DMS 273 treated with DMSO at 0.1 percent for 48 hours (cell line): ENCODE measurements around the gene NKIRAS2.
"Not testable (repeated sequence)": the region's sequence is repeated elsewhere in the genome, so short reads cannot be mapped to it uniquely, and the experiment has no call there.

Source experiments
- DNase-seq: peaks from one replicate; lab custom pipeline; 2025; lab: John Stamatoyannopoulos, UW

Gene NKIRAS2

GRCh38 chr17:41998497-41998896, 21.4 kb upstream of the NKIRAS2 start:
- no peak for DNase-seq

DNA sequence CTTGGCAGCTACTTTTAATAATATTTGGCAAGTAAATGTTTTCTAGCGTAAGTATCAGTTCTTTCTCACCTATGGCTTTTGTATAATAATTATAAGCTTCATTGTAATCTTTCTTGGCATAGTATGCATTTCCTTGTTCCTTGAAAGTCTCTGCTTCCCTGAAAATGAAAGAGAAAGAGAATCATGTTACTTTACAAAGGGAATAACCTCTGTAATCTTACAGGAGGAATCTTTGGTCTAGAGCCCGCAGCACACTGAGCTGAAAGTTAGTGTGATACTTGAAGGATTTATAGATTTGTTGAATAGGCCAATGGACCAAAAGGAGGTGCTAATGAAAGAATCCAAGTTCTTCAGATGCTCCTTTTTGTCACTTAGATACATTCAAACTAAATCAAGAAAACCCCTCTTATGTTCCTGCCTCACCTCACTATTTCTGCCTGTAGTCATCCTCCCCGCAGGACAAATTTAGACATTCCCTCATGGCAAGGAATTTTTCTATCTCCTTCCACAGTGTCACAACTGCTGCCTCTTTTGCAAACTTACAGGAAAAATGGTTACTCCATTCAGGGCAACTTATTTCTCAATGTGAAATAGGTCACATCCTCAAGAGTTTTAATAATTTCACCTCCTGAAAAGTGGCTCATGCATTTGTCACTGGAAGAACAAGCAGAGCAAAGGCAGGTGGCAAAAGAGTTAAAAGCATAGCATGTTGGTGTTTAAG, 19.3 kb upstream of the NKIRAS2 start:
- no peak for DNase-seq

DNA sequence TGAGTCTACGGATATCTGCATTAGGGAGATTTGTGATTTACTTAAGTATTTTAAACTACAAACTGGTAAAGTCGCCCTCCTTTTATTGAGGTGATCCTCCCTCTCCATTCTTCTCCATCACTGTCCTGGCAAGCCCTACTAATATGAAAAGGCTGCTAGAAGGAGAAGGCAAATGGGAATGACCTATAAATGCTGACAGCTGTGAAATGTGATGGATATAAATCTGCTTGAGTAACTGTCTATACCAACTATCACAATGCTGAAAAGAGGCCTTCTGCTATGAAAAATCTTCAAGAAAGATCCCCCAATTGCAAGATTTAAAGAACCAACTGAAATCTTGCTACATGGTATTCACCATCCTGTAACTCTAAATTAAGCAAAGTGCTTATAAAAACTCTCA, 18.2 kb upstream of the NKIRAS2 start:
- DNase-seq = no peak

DNA sequence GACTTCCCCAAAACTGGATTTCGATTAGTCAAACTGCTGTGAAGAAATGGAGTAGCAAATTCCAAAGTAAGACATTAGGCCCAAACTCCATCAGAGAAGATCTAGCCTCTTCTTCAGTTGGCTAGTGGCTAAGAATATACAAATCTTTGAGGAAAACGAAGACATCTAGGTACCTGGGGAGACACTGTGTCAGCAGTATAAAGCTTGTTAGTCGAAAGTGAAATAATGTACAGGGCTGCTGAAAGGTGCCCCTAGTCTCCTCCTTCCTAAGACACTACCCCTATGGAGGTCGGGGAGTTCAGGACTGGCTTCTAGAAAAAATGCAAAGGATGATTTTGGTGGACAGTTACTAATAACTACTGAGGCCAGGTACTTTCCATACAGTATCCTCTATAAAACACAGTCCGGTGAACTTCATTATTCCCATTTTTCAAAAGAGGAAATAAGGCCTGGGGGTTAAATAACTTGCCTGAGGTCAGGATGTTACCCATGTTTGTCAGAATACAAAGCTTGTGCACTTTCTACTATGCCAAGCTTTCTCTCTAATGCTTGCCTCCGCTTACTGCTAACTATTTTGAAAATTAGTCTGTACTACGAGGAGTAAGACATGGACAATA, 17.6 kb upstream of the NKIRAS2 start:
- DNase-seq = no peak

GRCh38 chr17:42002792-42003301, 17.0 kb upstream of the NKIRAS2 start:
- no peak for DNase-seq

DNA sequence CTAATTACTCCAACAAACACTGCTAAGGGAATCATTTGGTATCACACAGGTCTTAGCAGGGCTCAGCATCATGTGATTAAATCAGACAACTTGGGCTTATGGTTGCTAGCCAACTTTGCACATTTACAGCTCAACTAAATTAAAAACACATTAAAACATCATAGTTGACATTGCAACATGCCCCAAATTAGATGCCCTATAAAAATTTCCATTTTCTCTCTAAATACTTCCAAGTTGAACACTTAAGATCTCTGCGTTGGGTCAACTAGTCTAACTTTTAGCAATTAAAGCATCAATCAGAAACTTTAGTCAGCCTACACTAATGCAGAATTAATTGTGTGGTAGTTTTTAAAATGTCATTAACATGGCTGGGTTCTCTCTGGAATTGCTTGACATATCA, 14.7 kb upstream of the NKIRAS2 start:
- no peak for DNase-seq

DNA sequence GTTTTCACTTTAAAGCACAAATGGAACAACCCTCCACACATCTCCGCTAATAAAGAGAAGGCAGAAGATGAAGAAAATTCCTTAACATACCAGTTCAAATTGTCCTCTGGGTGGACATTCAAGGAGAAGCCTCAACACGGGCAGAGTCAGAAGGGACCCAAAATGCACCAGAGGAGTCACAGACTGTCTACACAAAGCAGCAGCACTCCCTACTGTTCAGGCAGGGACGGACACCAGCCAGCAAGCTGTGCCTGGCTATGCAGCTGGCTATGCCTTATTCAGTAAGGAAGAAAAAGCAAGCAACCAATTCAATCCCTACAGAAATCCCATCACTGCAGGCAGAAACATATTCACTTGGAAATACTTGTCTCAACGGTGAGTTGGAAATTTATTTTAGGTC, 10.7 kb upstream of the NKIRAS2 start:
- DNase-seq = no peak

DNA sequence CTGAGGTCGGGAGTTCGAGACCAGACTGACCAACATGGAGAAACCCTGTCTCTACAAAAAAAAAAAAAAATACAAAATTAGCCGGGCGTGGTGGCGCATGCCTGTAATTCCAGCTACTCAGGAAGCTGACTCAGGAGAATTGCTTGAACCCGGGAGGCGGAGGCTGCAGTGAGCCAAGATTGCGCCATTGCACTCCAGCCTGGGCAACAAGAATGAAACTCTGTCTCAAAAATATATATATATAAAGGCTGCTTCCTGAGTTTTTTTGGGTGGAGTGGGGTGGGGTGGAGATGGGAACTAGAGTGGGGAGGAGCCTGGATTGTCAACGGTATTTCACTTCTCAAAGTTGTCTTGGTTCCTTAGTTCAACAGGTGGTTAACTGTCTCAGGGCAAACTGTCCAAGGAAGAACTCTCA, 9.6 kb upstream of the NKIRAS2 start:
- DNase-seq = not testable (repeated sequence)

DNA sequence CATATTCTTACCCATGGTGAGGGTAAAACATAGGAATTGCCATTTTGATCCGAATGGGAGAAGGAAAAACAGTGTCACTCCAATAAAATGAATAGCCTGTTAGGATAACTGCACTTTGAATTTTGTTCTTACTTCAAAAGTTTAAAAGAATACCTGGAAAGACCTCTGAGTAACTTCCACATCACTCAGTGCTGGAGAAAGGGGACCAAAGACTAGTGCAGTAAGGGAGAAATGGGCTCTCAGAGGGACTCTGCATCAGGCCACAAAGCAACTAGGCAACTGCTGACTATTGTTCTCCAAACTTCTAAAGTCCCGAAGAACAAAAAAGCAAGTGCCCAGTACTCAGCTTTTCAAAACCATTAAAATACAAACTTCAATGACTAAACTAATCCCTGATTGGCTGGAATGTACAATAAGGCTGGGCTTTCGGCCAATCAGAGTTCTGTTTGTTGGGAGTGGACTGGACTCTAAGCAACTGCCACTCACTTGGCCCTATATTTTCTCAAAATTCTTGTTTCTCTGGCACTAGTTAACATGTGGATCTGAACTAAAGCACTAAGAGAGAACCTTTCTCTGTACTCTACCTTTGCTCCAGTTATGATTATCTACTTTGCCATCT, 8.9 kb upstream of the NKIRAS2 start:
- DNase-seq = no peak

DNA sequence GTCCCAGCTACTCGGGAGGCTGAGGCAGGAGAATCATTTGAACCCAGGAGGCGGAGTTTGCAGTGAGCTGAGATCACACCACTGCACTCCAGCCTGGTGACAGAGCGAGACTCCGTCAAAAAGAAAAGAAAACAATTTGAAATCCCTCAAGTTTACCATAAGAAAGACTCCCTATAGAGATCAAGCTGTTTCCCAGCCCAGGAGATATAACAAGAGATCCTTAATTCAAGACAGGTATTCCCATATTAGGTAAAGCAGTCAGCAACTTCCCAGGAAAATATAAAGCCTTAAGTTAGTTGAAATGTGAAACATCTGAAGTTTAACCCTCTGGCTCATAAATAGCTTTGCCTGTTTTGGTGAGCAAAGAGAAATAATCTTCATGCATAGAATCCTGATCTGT, 7.5 kb upstream of the NKIRAS2 start:
- DNase-seq = not testable (repeated sequence)

- not testable (repeated sequence) for DNase-seq
These were observed 6.2 kb upstream of the NKIRAS2 start for GRCh38 chr17:42013740-42014139.

DNA sequence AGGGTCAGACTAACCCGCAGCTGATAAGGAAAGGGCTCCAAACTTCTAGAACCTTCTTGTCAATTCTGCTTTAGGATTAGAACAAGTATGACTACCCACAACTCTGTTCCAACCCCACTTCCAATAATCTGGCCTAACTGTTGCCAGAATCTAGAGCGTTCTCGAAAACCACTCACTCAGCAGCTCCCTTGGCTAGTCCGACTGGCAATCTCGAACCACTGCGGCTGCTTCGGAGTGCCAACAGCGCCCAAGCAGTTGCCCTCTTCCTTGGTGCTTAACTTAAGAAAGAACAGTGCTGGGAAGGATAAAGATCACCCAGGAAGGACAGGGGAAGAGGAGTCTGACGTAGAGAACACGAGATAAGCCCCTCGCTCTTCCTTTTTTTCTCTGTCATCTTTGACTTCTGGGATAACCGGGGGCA, 3.5 kb upstream of the NKIRAS2 start:
- DNase-seq = no peak

GRCh38 chr17:42016941-42017865, 2.7 kb upstream of the NKIRAS2 start, which contains the start of gene DNAJC7:
Gene DNAJC7 (minus strand): TSS chr17:42017439. CDS start chr17:42017416, 23 bp downstream.
- peak; percentile 76 for DNase-seq

GRCh38 chr17:42017866-42018200, 2.1 kb upstream of the NKIRAS2 start:
- peak; percentile 57 for DNase-seq

GRCh38 chr17:42018339-42018738, 1.6 kb upstream of the NKIRAS2 start:
- DNase-seq = no peak

DNA sequence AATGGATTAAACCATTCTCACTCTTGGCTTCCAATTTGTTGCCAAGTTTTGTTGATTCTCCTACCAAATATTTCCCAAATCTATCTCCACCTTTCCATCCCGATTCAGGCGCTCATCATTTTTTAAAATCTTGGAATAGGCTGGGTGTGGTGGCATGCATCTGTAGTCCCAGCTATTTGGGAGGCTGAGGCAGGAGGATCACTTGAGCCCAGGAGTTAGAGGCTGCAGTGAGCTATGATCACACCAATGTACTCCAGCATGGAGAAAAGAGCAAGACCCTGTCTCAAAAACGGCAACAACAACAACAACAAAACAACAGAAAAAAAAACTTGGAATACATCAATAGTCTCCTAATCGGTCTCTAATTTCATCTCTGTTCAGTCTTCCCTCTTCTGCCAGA, 902 bp upstream of the NKIRAS2 start:
- no peak for DNase-seq

DNA sequence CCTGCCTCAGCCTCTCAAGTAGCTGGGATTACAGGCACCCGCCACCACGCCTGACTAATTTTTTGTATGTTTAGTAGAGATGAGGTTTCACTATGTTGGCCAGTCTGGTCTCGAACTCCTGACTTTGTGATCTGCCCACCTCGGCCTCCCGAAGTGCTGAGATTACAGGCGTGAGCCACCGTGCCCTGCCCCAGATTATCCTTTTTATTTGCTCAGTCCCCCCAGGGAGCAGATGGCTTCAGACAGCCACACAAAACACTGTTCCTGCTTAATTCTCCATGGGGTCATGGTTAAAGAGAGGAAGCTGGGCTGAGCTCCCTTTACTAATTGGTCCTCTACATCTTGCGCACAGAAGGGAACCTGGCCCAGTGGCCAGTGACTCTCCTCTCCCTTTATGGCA, 955 bp downstream of the NKIRAS2 start:
- DNase-seq = not testable (repeated sequence)

GRCh38 chr17:42023524-42024349, 3.8 kb downstream of the NKIRAS2 start:
- DNase-seq = no peak

- no peak for DNase-seq
These were observed 5.3 kb downstream of the NKIRAS2 start for GRCh38 chr17:42025191-42025579.

- DNase-seq = no peak
These were observed 6.0 kb downstream of the NKIRAS2 start for GRCh38 chr17:42025936-42026335.
